PFSK-1 (cell line): Measurements from ENCODE around the gene FERD3L.

Source experiments
- FOXP2 ChIP-seq: optimal IDR thresholded peaks from 2 replicates; pipeline ENCODE3; 2011; ENCODE audit warnings: borderline replicate concordance, control low read depth, inconsistent platforms; ENCODE audit not compliant: insufficient read depth; ENCODE audit errors: extremely low read length, extremely low read depth
- POLR2AphosphoS5 ChIP-seq: IDR thresholded peaks from 2 replicates; pipeline ENCODE4 v1.6.1; 2012; ENCODE audit warnings: low read depth, mild to moderate bottlenecking, control low read depth, low read length, moderate library complexity
- REST ChIP-seq, 2 experiments: IDR thresholded peaks; 2 replicates each; pipeline versions ENCODE4 v1.6.1 to v1.8.0; 2011 to 2012; ENCODE audit warnings: low read depth in 2 of 2, low read length in 2 of 2, control low read depth in 1 of 2, inconsistent platforms in 1 of 2, mild to moderate bottlenecking in 1 of 2, moderate library complexity in 1 of 2; ENCODE audit not compliant: insufficient read depth in 1 of 2
- SIN3A ChIP-seq: IDR thresholded peaks from 2 replicates; pipeline ENCODE4 v1.6.1; 2012; ENCODE audit warnings: mild to moderate bottlenecking, low read length, moderate library complexity, borderline replicate concordance; ENCODE audit not compliant: insufficient read depth
- TAF1 ChIP-seq: IDR thresholded peaks from 2 replicates; pipeline ENCODE4 v1.6.1; 2012; ENCODE audit warnings: low read length, control low read depth, borderline replicate concordance; ENCODE audit not compliant: insufficient read depth

Gene FERD3L

GRCh38 chr7:19107356-19108146 is 37.7 kb downstream of the FERD3L start:
- no peak for TF ChIP-seq POLR2AphosphoS5
- no peak for TF ChIP-seq SIN3A
- no peak for TF ChIP-seq TAF1
- no peak for TF ChIP-seq FOXP2
- no peak for TF ChIP-seq REST (IDR thresholded peaks at IDR 0.05; ENCODE audit: insufficient read depth in 1 of 2, low read depth in 2 of 2, low read length in 2 of 2)

- TF ChIP-seq FOXP2: no peak
- TF ChIP-seq POLR2AphosphoS5: no peak
- TF ChIP-seq REST (IDR thresholded peaks at IDR 0.05; ENCODE audit: insufficient read depth in 1 of 2, low read depth in 2 of 2, low read length in 2 of 2): no peak
- no peak for TF ChIP-seq TAF1
- TF ChIP-seq SIN3A: no peak
Measured at GRCh38 chr7:19107081-19107355, 38.2 kb downstream of the FERD3L start.

GRCh38 chr7:19106241-19107080 is 38.8 kb downstream of the FERD3L start:
- TF ChIP-seq REST (IDR thresholded peaks at IDR 0.05; ENCODE audit: insufficient read depth in 1 of 2, low read depth in 2 of 2, low read length in 2 of 2) (no peak), TAF1 (no peak), POLR2AphosphoS5 (no peak), SIN3A (no peak), FOXP2 (no peak)

- TF ChIP-seq TAF1: no peak
- TF ChIP-seq POLR2AphosphoS5: no peak
- TF ChIP-seq REST (IDR thresholded peaks at IDR 0.05; ENCODE audit: insufficient read depth in 1 of 2, low read depth in 2 of 2, low read length in 2 of 2): no peak
- TF ChIP-seq SIN3A: no peak
- no peak for TF ChIP-seq FOXP2
Measured at GRCh38 chr7:19105546-19105945, 39.7 kb downstream of the FERD3L start.
